Brain pericyte (primary cell): Measurements from ENCODE around the gene CSMD2.

Experiments
- DNase-seq: peaks from one replicate; pipeline ENCODE4 v3.0.0-alpha.2; 2012; ENCODE audit warnings: low read depth, low spot score

CSMD2 gene

DNA sequence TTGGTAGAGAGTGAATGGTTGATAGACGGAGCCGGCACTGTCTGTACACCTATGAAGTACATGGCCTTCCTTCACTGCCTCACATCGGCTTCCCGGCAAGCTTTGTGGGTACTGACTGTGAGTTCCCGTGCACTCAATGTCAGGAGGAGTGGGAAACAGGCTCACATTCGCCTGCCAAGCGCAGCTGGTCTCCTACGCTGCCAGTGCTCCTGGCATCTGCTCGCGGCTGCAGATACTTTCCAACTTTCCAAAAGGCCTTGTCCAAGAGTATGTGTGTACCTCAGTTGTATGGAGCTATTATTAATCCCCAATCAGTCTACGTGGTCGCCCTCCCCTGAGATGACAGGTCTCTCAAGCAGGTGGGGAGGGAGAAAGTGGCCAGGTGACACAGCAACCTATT lies 511.8 kb downstream of the CSMD2 start:
- no peak for DNase-seq

DNA sequence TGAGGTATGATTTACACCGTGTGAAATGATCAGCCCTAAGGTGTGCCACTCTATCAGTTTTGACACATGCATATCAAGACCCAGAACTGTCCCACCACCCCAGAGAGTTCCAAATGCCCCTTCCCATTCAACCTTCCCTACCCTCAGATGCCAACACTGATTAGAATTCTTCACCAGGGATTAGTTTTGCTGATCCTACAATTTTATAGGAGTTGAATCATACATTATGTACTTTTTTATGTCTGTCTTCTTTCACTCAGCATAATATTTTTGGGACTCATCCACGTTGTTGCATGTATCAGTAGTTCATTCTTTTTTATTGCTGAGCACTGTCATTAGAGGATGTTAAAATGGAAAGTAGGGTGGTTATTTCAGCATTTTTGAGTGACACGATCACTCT lies 514.3 kb downstream of the CSMD2 start:
- DNase-seq, result no peak

DNA sequence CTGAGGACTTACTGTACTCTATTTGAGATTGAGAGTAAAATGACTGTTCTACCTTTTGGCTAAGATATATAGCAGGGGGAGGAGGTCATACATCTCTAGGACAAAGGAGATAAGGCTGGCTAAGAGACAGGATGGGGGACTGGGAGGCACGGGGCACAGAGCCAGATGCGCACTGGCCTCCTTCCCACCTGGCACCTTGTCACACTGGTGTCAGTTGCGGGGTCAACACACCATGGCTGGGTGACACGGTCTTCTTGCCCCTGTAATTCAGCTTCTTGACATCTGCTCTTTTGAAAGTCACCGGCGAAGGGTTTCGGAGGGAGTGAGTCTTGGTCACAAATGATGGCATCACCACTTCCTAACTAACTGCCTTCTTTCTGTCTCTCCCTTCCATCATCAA lies 515.3 kb downstream of the CSMD2 start:
- DNase-seq, result no peak

- no peak for DNase-seq
Measured at GRCh38 chr1:33643216-33643615, 521.8 kb downstream of the CSMD2 start.

GRCh38 chr1:33641104-33641830 lies 523.8 kb downstream of the CSMD2 start:
- no peak for DNase-seq

DNA sequence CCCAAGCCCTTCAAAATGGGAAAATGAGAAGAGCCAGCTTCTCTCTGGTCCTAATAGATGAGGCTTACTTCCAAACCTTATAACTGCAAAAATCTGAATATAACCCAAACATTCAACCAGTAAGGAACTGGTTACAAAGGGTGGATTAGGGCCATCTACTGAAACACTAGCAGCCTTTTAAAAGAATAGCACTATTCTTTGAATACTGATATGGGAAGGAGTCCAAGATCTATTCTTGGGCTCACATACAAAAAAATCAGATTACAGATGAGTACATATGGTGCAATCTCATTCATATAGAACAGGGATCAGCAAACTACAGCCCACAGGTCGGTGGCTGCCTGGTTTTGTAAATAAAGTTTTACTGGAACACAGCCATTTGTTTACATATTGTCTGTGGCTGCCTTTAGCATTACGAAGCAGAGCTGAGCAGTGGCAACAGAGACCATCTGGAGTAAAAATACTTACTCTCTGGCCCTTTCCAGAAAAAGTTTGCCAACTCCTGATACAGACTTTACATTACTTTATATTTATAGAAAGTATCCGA lies 524.8 kb downstream of the CSMD2 start:
- no peak for DNase-seq

- no peak for DNase-seq
Measured at GRCh38 chr1:33637846-33638440, 527.1 kb downstream of the CSMD2 start.

GRCh38 chr1:33636209-33636608 lies 528.8 kb downstream of the CSMD2 start:
- DNase-seq, result no peak

GRCh38 chr1:33635336-33636012 lies 529.6 kb downstream of the CSMD2 start:
- no peak for DNase-seq

DNA sequence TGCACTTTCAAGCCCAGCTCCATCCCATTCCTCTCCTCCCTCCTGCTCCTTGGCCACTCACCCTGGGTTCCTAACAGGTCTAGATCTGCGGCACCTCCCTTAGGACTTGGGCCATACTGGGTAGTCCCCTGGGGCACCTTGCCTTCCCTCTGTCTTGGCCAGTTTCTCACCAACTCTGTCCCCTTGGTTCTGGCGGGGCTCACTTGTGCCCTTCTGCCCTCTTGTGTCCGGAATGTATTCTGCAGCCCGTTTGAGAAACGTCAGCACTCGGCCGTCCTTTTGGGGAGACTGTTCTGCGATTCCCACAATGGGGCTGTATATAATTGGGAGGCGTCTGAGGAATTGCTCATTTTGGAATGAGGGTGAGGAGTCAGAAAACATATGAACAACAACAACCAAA lies 530.2 kb downstream of the CSMD2 start:
- DNase-seq, result no peak

GRCh38 chr1:33634143-33634542 lies 530.9 kb downstream of the CSMD2 start:
- no peak for DNase-seq

DNA sequence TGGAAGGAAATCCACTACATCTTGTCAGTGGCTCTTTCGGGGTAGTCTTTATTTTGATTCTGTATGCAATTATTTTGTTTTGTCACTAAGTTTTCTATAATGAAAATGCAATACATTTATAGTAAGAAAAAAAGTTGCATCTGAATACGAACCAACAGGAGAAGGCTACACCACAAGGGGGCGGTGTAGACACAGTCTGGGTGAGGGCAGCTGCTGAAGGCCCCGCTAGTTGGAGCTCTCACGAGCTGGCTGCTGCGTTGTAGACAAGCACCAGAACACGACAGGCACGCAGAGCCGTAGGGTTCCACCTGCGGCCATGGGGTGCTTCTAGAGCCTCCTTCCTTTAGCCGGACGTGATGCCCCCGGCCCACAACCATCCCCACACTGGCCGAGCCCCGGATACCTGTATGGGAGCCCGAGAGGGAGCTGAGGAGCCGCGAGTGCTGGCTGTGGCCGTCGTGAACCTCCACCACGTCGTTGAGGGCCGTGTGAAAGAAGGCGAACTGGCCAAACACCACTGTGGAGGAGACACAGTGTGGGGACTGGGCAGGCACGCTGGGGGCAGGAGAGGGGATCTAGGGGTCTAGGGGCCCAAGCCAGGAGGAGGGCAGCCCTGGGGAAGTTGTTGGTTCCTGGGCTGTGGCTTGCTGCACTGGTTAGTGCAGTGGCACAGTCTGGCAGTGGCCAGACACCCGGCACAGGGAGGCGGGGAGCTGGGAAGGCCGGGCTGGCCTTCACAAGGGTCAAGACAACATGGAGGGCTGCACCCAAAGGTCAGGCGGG lies 531.8 kb downstream of the CSMD2 start:
- peak; percentile 37 for DNase-seq

DNA sequence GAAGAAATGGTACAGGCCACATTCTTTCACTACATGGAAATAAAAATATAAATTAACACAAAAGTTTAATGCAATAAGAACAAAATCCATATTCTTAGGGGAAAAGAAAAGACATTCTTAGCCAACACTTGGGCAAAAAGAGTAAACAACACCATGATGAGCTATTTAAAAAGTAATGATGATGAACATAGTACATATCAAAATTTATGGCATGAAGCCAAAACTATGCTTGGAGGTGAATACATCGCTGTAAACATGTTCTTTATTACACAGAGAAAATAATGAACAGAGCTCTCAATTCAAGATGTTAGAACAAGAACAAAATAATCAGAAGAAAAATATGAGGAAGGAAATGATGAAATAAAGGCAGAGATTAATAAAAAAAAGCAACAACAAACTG lies 534.3 kb downstream of the CSMD2 start:
- no peak for DNase-seq

- DNase-seq, result no peak
Measured at GRCh38 chr1:33626801-33627200, 538.2 kb downstream of the CSMD2 start.

GRCh38 chr1:33624991-33625870 lies 539.8 kb downstream of the CSMD2 start:
- DNase-seq, result no peak

- no peak for DNase-seq
Measured at GRCh38 chr1:33624261-33624990, 540.6 kb downstream of the CSMD2 start.

DNA sequence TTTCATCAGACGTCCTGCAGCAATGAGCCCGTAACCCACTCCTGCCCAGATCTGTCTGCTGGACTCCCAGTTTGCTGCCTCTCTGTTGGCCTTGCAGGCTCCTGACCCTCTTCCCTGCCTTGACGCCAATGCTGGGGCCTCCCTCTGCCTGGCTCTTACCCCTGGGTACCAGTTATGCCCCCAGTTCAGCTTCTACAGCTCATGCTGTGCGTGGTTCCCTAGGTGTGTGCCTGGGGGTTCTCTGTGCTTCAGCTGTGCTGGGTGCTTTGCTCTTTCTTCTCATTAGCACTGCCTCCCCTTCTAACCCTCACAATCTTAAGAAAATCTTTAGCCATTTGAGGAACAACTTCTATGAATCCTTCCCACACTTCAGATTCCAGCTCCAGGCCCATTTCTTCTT lies 541.2 kb downstream of the CSMD2 start:
- no peak for DNase-seq

- no peak for DNase-seq
Measured at GRCh38 chr1:33622757-33623156, 542.3 kb downstream of the CSMD2 start.

- DNase-seq, result no peak
Measured at GRCh38 chr1:33618636-33619035, 546.4 kb downstream of the CSMD2 start.

DNA sequence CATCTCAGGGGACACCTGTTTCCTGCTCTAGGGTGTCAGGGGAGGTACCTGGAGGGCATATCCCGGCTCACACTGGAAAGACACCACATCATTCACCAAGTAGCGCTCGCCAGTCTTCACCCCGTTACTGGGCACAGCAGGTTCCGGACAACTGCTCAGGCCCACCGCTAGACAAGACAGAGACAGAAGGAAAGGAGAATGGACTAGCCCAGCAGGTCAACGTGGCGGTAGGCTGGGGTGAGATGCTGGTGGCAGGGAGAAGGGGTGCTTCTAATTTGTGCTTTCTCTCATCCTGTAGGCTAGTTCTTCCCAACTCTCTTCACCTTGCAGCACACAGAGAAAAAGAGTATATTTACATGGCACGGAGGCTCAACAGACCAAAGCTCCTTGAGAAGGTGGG lies 547.6 kb downstream of the CSMD2 start:
- DNase-seq, result no peak
